Osteoblast (primary cell): ENCODE data around the gene JAZF1. TPM values are rescaled to one million over a fixed set of nuclear protein-coding genes. Genes with fewer than 3 reads are reported as not detected.

Experiments used
- DNase-seq: peaks from one replicate; pipeline ENCODE4 v3.0.0; 2011; ENCODE audit warnings: low spot score, mixed read lengths; ENCODE audit not compliant: insufficient read length; ENCODE audit errors: missing footprints
- H2AFZ ChIP-seq: 2 replicates; pipeline ENCODE4 v1.6.0; 2011; ENCODE audit warnings: mild to moderate bottlenecking, low read length
- H3K27ac ChIP-seq: 2 replicates; pipeline ENCODE4 v1.5.1; 2011; ENCODE audit warnings: mild to moderate bottlenecking, low read depth, low read length, moderate library complexity
- H3K27me3 ChIP-seq: 2 replicates; pipeline ENCODE4 v1.6.0; 2012; ENCODE audit warnings: mild to moderate bottlenecking, control low read depth, inconsistent platforms, low read length, moderate library complexity; ENCODE audit not compliant: insufficient read depth
- H3K36me3 ChIP-seq: 2 replicates; pipeline ENCODE4 v1.5.1; 2011; ENCODE audit warnings: mild to moderate bottlenecking, low read length, control low read depth, moderate library complexity; ENCODE audit not compliant: insufficient read depth
- H3K4me1 ChIP-seq: 2 replicates; pipeline ENCODE4 v1.5.1; 2011; ENCODE audit warnings: mild to moderate bottlenecking, low read length, control low read depth, moderate library complexity; ENCODE audit not compliant: insufficient read depth
- H3K4me2 ChIP-seq: 2 replicates; pipeline ENCODE4 v1.6.0; 2011; ENCODE audit warnings: mild to moderate bottlenecking, low read length; ENCODE audit not compliant: insufficient read depth
- H3K4me3 ChIP-seq: fragments of 200-600 bp; sonication (generic); 3 replicates; pipeline ENCODE4 v1.5.1; 2012; ENCODE audit warnings: mild to moderate bottlenecking, low read length, inconsistent platforms; ENCODE audit not compliant: insufficient read depth
- H3K79me2 ChIP-seq: 2 replicates; pipeline ENCODE4 v1.6.0; 2012; ENCODE audit warnings: mild to moderate bottlenecking, low read length, control low read depth, inconsistent platforms; ENCODE audit not compliant: insufficient read depth
- H3K9me3 ChIP-seq: 2 replicates; pipeline ENCODE4 v1.5.1; 2011; ENCODE audit warnings: low read depth, low read length, control low read depth
- H4K20me1 ChIP-seq: 2 replicates; pipeline ENCODE4 v1.6.0; 2012; ENCODE audit warnings: mild to moderate bottlenecking, low read length, control low read depth; ENCODE audit not compliant: insufficient read depth
- CTCF ChIP-seq: IDR thresholded peaks from 2 replicates; pipeline ENCODE4 v1.5.1; 2011; ENCODE audit warnings: mild to moderate bottlenecking, low read depth, low read length, moderate library complexity; ENCODE audit errors: extremely low read depth
- total RNA-seq: library from RNA; depleted of rRNA; stranded (reverse); fragments of >200 nt; gene quantifications from 2 replicates; pipeline ENCODE4 v1.2.3, GENCODE V29; 2012

Gene JAZF1
- total RNA-seq, 1 donor, result 15.9 TPM

- DNase-seq, result no peak
- no peak for TF ChIP-seq CTCF
- H2AFZ ChIP-seq, result no peak overlapping the region
- H3K4me2 ChIP-seq, result no peak overlapping the region
- H3K4me3 ChIP-seq, result no peak overlapping the region
- peaks cover 35% of the 10 kb centered on the region for H3K4me1 ChIP-seq
- H3K27ac ChIP-seq, result no peak overlapping the region
- peaks cover 3% of the 10 kb centered on the region for H4K20me1 ChIP-seq
- peaks cover 31% of the 10 kb centered on the region for H3K79me2 ChIP-seq
- no peaks in the 10 kb centered on the region for H3K27me3 ChIP-seq
- H3K36me3 ChIP-seq, result no peaks in the 10 kb centered on the region
- no peaks in the 10 kb centered on the region for H3K9me3 ChIP-seq
Observed at GRCh38 chr7:28032738-28033380, 147.7 kb downstream of the JAZF1 start.

GRCh38 chr7:28029051-28029450 is 151.5 kb downstream of the JAZF1 start:
- TF ChIP-seq CTCF, result no peak
- Histone ChIP-seq H3K27me3 (no peaks in the 10 kb centered on the region), H3K27ac (peak overlapping the region; percentile 56), H2AFZ (no peak overlapping the region), H3K4me2 (peak overlapping the region; percentile 53), H3K79me2 (peaks cover 35% of the 10 kb centered on the region), H3K36me3 (no peaks in the 10 kb centered on the region), H3K9me3 (no peaks in the 10 kb centered on the region), H3K4me3 (no peak overlapping the region), H3K4me1 (peaks cover 14% of the 10 kb centered on the region), H4K20me1 (no peaks in the 10 kb centered on the region)
- DNase-seq, result no peak

- Histone ChIP-seq H3K4me1 (peaks cover 14% of the 10 kb centered on the region), H3K4me3 (no peak overlapping the region), H3K4me2 (peak overlapping the region; percentile 53), H4K20me1 (no peaks in the 10 kb centered on the region), H2AFZ (no peak overlapping the region), H3K36me3 (no peaks in the 10 kb centered on the region), H3K79me2 (peaks cover 36% of the 10 kb centered on the region), H3K27me3 (no peaks in the 10 kb centered on the region), H3K27ac (no peak overlapping the region), H3K9me3 (no peaks in the 10 kb centered on the region)
- no peak for TF ChIP-seq CTCF
- no peak for DNase-seq
Observed at GRCh38 chr7:28028471-28028870, 152.1 kb downstream of the JAZF1 start.

- Histone ChIP-seq H3K36me3 (no peaks in the 10 kb centered on the region), H3K4me2 (no peak overlapping the region), H3K27me3 (no peaks in the 10 kb centered on the region), H3K27ac (no peak overlapping the region), H3K4me3 (no peak overlapping the region), H4K20me1 (no peaks in the 10 kb centered on the region), H2AFZ (no peak overlapping the region), H3K9me3 (no peaks in the 10 kb centered on the region), H3K4me1 (peaks cover 14% of the 10 kb centered on the region), H3K79me2 (peaks cover 22% of the 10 kb centered on the region)
- TF ChIP-seq CTCF, result no peak
- no peak for DNase-seq
Observed at GRCh38 chr7:28026237-28026636, 154.4 kb downstream of the JAZF1 start.
